Lower leg skin (tissue), 4 donors: ENCODE data around the gene PRTG. TPM values are rescaled to one million over a fixed set of nuclear protein-coding genes. Genes with fewer than 3 reads are reported as not detected.

Experiments used
- DNase-seq, 2 donors: peaks; one replicate each; pipeline ENCODE4 v3.0.0-alpha.2; 2019; ENCODE audit warnings: low spot score in 2 of 2
- H3K4me3 ChIP-seq: fragments of 200-600 bp; sonication (generic); 2 replicates; pipeline ENCODE4 v1.5.1; 2017; ENCODE audit warnings: mild to moderate bottlenecking, low read depth; ENCODE audit not compliant: poor library complexity, severe bottlenecking
- CTCF ChIP-seq, 3 donors: fragments of 450-650 bp; IDR thresholded peaks; one replicate each; pipeline ENCODE4 v1.5.1; 2016; ENCODE audit warnings: antibody characterized with exemption in 3 of 3, mild to moderate bottlenecking in 3 of 3, moderate library complexity in 2 of 3
- POLR2A ChIP-seq, 2 donors: fragments of 450-650 bp; IDR thresholded peaks; one replicate each; pipeline ENCODE4 v1.6.1; 2016 to 2017; ENCODE audit warnings: antibody characterized with exemption in 2 of 2, mild to moderate bottlenecking in 1 of 2, moderate library complexity in 1 of 2
- WGBS, 2 donors: methylation state at CpG; one replicate each; pipeline ENCODE4 v1.1.5; 2018; 5-methylcytosine and 5-hydroxymethylcytosine counted together
- intact Hi-C: fragments of 100-400 bp; cut with DNase I; formaldehyde crosslinking; loops from one replicate; pipeline ENCODE4 v1.15.0; 2023; ENCODE audit warnings: low total_unique reads
- total RNA-seq, 4 donors: library from RNA; depleted of rRNA; stranded (reverse); fragments of >200 nt; gene quantifications; one replicate each; pipeline ENCODE4 v1.1.0, GENCODE V29; 2016

PRTG gene
- total RNA-seq, 4 donors from 2014 or later = 0.04 to 0.54 (median 0.29) TPM; not detected in 1

- 92 to 95% methylated on average over 2 of the region's 2 CpGs for WGBS, 2 donors
- DNase-seq = no peak
- TF ChIP-seq CTCF (IDR thresholded peaks at IDR 0.05) (no peak), POLR2A (IDR thresholded peaks at IDR 0.05) (no peak)
- no peak overlapping the region for H3K4me3 ChIP-seq
- intact Hi-C loops = no loop called here
Measured at GRCh38 chr15:55564347-55565145, 178.4 kb downstream of the PRTG start.

DNA sequence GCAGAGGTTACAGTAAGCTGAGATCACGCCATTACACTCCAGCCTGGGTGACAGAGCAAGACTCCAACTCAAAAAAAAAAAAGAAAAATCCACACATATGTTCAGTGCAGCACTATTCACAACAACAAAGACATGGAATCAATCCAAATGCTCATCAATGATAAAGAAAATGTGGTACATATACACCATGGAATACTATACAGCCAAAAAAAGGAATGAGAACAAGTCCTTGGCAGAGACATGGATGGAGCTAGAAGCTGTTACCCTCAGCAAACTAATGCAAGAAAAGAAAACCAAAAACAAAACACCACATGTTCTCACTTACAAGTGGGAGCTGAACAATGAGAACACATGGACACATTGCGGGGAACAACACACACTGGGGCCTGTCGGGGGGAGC is 180.4 kb downstream of the PRTG start:
- TF ChIP-seq CTCF (IDR thresholded peaks at IDR 0.05) = no peak
- TF ChIP-seq POLR2A (IDR thresholded peaks at IDR 0.05) = no peak
- intact Hi-C loops = no loop called here
- no peak for DNase-seq
- WGBS, 2 donors = 67 to 95% methylated on average over 3 of the region's 3 CpGs
- H3K4me3 ChIP-seq = no peak overlapping the region

Other genes with a start within 250 kb of the PRTG start
- 1 to 10 TPM in 1 of 4 donors, under 1 TPM in 3; 0.34 to 1.2 (median 0.49) TPM for gene DNAAF4, start 234.9 kb downstream of the PRTG start, total RNA-seq
- 1 to 10 TPM; 1.8 to 4.1 (median 3.2) TPM for gene PYGO1, start 154.8 kb downstream of the PRTG start, total RNA-seq